Measurements from ENCODE around the gene ZNF408.

DNA sequence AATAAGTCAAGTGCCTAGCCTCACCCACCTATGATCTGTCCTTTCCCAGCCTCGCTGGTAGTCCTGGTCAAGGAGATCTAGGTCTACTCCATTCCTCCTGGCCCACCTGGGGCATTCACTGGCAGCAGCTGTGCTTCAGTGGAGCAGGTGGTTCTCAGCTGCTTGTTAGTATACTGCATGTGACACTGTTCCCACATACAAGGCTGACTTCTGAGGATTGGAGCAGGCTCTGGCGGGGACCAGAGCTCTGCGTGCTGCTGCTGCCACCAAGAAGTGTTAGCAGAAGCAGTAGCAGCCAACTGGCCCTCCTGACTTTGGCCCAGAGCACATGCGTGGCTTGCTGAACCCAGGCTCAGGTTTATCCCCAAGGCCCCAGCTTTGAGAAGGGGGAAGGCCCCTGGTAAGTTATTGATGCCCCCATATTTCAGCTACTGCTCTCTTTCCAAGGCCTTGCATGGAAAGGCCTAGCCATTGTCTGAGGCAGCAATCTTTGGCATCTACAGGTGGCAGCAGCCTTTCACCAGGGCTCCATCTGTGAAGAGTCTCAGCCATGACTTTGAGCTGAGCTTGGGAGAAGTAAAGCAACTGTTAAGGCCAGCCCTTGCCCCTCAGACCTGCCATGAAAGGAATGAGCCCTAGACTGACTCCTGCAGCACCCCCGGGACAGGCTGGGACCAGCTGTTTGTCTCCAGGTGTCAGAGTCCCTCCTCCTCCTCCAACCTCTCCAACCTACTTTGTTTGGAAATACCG lies 26.9 kb upstream of the ZNF408 start:
- TF ChIP-seq, protein P1, sequence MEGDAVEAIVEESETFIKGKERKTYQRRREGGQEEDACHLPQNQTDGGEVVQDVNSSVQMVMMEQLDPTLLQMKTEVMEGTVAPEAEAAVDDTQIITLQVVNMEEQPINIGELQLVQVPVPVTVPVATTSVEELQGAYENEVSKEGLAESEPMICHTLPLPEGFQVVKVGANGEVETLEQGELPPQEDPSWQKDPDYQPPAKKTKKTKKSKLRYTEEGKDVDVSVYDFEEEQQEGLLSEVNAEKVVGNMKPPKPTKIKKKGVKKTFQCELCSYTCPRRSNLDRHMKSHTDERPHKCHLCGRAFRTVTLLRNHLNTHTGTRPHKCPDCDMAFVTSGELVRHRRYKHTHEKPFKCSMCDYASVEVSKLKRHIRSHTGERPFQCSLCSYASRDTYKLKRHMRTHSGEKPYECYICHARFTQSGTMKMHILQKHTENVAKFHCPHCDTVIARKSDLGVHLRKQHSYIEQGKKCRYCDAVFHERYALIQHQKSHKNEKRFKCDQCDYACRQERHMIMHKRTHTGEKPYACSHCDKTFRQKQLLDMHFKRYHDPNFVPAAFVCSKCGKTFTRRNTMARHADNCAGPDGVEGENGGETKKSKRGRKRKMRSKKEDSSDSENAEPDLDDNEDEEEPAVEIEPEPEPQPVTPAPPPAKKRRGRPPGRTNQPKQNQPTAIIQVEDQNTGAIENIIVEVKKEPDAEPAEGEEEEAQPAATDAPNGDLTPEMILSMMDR (IDR thresholded peaks at IDR 0.05), result no peak
- no peak for TF ChIP-seq POLR2A (IDR thresholded peaks at IDR 0.05)

All from esophagus squamous epithelium (tissue), 4 donors.